ENCODE measurements around the gene TMEM164.
"Not testable (repeated sequence)": the region's sequence is repeated elsewhere in the genome, so short reads cannot be mapped to it uniquely, and the experiment has no call there.

TMEM164 gene

DNA sequence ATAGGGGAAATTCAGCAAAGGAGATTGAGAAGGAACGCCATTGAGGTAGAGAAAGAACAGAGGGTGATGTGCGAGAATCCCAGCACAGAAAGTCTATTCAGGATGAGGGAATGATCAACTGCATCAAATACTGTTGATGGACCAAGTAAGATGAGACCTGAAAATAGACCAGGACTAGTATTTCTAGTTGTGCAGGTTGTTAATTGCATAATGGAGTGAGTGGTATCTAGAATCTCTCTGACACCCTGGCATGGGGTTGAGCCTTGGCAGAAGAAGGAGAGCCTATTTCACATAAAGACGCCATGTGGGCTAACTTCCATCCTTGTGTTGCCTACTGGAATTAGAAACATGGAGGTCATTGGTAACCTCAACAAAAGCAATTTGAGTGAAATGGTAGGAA, 135.6 kb downstream of the TMEM164 start:
- no peak for DNase-seq

DNA sequence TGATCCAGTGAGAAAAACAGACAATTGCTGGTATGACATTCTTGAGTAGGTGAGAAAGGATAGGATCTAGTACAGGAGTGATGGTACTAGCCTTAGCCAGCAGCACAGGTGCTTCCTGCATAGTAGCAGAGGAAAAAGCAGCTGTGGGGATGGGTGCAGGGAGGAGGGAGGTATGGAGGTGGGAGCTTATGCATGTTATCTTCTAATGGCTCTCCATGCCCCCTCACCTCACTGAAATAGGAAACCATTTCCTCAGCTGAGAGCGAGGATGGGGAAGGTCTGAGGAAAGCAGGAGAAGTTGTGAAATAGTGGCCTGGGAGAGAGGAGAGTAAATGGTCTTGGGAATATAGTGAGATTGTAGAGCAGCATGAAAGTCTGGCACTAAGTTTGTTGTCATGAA, 136.3 kb downstream of the TMEM164 start:
- DNase-seq: no peak

DNA sequence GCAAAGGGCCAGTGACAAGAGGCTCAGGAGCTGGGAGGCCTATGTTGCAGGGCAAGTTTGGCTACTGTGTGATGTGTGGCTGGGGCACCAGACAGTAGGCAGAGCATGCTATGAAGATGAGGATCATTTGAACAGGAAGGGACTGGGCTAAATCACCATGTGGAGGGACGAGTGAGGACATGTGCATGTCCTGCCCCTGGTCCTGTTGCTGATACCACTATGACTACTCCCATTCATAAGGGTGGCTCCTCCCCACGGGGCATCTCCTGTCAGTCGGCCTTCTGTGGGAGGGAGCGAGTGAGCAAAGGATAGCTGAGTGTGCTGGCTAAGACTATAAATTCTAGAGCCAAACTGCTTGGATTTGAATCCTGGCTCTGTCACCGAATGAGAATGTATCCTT, 139.2 kb downstream of the TMEM164 start:
- DNase-seq: no peak

DNA sequence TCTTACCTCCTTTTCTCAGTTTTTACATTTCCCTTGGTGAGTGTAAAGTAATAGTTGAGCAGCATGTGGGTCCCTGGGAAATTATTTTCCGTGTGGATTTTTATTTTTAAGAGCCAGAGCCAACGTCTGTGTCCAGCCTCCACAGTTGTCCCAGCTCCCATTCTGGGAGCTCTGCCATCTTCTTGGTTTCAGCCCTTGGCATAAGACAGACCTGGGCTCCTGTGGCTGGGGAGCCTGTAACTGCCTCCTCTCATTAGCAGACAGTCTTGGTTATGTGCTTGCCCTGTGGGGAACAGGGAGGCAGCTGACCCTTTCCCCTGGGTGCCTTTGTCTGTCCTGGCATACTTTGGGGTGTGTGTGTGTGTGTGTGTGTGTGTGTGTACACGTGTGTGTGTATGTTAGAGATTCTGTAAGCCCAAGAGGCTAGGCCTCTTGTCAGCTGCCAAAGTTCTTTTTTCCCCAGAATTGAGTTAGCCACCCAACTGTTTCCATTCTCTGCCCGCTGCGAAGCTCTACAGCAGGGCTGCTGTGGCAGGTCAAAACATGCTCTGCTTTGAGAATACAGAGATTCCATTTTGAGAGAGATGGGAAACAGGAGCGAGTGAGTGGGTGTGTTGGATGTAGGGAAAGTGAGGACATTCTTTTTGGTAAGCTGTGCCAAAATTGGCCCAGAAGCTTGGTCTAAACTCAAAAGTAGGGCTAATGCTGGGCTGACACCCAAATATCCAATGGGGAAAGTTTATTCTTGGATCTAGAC, 140.7 kb downstream of the TMEM164 start:
- no peak for DNase-seq

DNA sequence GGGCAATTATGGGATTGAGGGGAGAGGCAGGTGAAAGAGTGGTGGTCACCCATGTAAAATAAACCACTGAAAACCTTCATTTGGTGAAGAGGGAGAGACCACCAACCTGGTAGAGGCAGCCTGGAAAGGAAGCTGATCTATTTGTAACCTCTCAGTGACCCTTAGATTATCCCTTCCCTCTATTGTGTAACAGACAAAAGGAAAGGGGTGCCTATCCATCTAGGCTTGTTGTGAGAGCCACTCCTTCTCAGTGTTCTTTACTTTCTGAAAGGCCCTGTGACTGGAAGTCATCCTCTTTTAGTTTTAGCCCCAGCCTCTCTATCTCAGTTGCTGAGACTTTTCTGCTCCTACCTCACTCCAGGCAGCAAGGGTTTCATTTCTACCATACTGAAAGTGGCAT, 142.4 kb downstream of the TMEM164 start:
- DNase-seq: no peak

DNA sequence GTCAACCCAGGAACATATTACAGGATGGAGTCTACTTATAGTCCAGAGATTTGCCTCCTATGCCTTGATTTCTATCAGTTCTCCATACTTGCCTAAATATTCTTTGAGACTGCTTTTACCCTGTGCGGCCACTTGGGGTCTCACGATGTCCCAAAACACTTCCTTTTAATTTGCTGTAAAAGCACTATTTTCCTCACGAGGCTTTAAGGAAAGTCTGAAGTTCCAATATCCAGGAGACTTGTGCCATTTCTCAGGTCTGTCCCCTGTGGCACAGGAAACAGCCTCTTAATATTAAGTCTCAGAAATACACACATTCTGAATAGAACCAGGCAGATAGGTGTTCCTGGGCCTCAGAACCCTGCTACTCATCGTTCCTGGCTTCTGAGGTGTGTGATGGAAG, 142.9 kb downstream of the TMEM164 start:
- DNase-seq: peak; percentile 36

DNA sequence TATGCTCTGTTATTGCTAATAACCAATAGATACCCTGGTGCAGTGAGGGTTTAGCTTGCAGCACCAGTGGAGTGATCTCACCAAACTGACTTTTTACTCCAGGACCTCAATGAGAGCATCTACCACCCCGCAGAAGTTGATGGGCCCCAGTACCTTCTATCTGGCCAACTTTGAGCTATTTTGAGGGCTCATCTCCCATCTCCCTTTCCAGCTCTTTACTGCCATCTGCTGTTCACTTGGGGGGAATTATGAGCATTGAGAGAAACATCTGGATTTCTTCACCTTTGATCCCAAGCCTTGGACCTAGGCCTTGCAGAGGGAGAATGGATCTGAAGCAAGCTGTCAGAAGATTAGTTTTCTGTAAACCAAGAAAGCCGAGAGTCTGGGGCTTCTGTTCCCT, 143.6 kb downstream of the TMEM164 start:
- peak; percentile 69 for DNase-seq

DNA sequence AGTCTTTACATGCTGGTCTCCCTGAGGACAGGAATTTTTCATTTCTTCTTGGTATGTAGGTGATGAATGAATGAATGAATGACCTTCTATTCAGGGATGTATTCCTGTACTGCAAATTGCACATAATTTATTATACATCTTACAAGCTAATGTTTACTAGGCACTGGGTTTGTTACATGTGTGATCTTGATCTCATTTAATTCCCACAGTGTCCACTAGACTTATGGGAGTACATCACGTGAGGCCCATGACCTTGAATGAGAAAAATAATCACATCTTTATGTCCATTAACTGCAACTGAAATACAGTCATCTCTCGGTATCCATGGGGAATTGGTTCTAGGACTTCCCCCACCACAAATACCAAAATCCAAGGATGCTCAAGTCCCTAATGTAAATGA, 150.3 kb downstream of the TMEM164 start:
- DNase-seq: no peak

DNA sequence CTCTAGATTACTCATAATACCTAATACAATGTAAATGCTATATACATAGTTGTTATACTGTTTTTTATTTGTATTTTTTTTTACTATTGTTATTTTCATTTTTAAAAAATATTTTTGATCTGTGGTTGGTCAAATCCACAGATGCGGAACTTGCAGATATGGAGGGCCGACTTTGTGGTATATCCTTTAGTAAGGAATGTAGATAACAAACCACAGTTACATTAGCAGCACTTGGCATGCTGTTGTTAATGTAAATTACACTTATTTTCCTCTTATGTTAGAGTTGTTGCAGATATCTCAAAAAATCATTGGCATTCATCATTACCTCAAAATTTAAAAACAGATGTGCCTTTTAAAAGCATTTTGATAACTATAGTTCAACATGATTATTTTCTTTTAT, 151.0 kb downstream of the TMEM164 start:
- no peak for DNase-seq

DNA sequence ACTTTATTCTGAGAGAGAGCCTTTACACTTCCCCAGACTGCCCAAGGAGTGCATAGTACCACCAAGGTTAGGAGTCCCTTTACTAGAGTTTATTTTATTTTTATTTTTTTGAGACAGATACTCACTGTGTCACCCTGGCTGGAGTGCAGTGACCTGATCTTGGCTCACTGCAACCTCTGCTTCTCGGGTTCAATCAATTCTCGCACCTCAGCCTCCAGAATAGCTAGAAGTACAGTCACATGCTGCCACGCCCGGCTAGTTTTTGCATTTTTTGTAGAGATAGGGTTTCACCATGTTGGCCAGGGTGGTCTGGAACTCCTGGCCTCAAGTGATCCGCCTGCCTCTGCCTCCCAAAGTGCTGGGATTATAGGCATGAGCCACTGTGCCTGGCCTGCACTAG, 151.4 kb downstream of the TMEM164 start:
- DNase-seq: not testable (repeated sequence)

DNA sequence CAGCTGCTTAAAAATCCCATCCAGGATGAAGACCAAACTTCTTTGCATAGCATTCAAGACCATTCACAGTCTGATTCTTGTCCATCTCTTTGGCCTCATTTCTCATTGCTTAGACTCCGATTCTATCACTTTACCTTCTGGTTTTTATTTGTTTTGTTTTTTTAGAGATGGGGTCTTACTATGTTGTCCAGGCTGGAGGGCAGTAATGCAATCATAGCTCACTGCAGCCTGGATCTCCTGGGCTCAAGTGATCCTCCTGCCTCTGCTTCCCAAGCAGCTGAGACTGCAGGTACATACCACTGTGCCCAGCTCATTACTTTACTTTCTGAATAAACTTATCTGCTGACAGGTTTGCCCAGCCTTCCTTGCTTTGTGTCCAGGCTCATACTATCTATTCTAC, 152.8 kb downstream of the TMEM164 start:
- DNase-seq: no peak

DNA sequence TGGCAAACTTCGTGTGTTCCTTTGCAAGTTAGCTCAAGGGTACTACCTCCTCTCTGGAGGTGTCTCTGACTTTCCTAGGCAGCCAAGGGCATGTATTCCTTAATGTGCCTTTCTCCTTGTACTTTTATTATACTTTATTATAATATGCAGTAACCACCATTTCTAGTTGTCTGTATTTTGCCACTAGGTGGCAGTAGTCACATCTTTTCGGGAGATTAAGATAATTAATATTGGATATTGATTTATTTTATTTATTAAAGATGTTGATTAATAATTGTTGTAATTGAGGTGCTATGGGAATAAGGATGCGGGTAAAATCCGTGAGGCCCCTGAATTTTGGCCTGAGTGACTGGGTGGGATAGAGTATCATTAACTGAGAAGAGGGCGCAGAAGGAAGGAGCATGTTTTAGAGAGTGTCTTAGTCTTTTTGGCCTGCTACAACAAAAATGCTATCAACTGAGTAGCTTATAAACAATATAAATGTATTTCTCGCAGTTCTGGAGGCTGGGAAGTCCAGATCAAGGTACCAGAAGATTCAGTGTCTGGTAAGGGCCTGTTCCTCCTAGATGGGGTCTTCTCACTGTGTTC, 153.3 kb downstream of the TMEM164 start:
- DNase-seq: peak; percentile 39

DNA sequence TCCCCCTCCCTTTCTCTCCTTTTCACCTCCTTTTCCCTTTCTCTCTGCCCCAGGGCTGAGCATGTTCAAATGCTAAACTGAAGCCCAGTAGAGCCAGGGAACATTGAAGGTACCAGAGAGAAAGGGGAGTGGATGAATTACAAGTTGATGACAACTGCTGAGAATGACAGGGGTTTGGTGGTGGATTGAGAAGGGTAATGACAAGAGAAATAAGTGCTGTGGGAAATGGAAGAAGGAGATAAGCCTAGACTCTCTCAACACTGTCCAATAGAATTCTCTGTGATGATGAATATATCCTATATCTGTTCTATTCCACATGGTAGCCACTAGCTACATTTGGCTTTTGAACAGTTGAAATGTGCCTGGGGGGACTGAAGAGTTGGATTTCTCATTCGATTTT, 154.5 kb downstream of the TMEM164 start:
- DNase-seq: no peak

DNA sequence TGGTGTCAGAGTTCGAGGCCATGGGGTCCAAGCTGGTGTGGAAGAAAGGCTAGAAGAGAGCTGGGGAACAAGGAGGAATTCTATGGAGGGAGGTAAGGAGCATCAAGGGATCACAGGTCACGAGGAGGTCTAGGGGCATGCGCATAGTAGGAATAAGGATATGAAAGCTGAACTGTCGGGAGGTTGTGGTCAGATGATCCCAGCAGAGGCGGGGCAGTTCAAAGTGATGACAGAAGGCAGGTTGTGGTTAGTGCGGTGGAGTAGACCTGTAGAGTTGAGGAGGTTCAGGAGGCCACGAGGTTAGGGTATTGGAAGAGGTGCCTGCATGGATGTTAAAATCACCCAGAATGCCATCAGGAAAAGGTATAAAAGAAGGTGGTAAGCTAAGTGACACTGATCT, 156.3 kb downstream of the TMEM164 start:
- peak; percentile 7 for DNase-seq

DNA sequence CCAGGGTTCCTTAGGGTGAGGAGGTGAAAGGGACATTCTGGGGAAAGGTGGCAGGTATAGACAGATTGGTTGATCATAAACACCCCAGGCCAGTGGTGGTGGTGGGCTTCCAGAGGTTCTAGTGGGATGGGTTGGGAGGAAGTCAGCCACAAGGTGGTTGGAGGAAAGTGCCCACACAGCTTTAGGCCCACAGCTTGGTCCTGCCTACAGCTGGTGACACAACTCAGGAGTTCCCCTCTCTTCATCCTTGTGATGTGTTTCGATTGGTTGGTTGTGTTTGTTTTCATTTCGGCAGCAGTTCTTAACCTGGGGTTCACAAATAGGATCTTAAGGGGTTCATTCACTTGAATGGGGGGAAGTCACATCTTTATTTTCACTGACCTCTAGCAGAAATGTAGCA, 157.0 kb downstream of the TMEM164 start:
- no peak for DNase-seq

DNA sequence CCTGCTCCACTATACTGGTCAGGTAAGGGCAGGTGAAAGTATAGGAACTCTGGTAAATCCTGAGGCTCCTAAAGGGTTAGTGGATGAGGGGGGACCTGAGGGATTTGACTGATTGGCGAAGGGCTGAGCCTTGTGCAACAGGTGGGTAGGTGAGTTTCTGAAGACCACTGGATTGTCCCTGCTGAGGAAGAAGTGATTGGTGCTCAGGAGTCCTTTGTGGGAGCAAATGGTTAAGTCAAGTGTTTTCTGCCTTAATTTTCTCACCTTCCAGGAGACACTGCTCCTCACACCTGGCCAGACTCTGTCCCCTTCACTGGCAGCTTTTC, 158.4 kb downstream of the TMEM164 start:
- DNase-seq: no peak

DNA sequence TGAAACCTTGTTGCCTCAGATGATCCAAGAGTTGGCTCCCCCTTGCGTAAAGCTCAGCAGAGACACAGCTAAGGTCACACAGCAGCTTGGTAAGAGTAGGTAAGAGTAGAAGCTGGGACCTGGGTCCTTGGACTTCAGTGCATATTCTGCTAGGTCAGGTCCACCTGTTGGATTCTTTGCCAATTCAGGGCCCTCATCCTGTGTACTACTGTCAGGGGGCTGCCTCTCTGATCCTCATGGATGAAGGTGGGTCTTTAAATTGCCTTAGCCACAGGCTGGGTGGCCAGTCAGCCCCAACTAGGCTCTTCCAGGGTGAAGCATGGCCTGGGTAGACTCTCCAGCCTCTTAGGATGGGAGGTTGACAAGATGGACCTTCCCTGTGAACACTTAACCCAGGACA, 159.2 kb downstream of the TMEM164 start:
- no peak for DNase-seq

DNA sequence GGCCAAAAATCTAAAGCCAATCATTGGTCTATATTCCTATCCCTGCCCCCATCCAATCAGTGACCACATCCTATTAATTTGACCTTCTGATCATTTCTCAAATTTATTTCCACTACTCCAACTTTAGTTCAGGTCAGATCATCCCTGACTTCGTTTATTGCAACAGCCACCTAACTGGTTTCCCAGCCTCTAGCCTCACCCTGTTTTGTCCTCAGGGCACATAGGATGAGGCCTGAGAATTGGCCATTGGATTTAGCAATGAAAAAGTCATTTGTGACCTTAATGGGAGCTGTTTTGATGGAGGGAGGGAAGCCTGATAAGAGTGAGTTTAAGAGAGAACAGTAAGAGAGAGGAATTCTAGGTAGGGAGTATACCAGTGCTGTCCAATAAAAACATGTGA, 160.0 kb downstream of the TMEM164 start:
- no peak for DNase-seq

DNA sequence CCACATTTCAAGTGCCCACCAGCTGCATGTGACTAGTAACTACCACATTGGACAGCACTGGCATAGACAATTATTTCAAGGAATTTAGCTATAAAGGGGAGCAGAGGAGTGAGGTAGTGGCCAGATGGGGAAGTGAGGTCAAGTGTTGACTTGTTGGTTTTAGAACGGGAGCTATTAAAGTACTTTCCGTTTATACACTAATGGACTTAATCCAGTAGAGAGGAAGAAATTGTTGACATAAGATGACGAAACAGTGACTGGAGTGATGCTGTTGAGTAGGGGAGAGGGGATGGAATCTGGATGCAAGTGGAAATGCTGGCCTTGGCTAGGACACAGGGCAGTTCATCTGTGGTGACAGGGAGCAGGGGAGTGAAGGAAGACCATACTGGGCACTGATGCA, 160.6 kb downstream of the TMEM164 start:
- no peak for DNase-seq

DNA sequence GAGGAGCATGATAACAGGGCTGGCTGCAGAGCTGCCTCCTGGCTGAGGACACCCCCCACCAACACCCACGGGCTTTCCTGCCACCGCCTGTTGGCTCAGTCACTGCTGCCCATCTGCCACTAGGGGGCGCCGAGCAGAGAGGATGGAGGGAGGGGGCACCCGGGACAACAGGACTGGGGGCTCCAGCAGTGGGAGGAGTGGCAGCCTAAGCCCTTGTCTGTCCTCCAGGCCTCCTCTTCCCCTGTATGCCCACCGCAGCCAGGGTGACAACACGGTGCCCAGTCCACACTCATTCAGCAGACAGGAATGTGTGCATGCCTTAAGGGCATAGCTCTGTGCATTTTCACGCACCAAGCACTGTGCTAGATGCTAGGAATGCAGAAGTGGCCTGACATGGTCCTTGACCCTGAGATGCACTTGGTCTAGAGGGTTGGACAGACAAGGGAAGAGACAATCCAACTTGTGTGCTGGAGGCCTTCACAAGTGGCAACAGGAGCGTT, 165.1 kb downstream of the TMEM164 start:
- peak; percentile 60 for DNase-seq

DNA sequence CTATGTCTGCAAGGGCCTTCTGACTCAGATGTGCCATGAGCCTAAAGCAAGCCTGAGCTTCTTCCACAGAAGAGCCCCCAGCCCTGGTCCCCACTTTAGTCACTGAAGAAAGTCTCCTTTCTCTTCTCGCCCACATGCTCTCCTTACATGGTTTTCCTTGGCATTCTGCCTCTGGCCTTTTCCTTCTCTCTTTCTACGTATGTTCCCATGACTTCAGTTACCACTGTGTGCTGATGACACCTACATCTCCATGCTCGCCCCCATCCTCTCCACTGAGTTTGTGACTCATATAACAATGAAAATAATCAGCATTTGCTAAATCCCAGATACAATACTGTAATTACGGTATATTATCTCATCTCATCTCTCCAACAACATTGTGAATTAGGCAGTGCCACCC, 165.7 kb downstream of the TMEM164 start:
- DNase-seq: no peak

DNA sequence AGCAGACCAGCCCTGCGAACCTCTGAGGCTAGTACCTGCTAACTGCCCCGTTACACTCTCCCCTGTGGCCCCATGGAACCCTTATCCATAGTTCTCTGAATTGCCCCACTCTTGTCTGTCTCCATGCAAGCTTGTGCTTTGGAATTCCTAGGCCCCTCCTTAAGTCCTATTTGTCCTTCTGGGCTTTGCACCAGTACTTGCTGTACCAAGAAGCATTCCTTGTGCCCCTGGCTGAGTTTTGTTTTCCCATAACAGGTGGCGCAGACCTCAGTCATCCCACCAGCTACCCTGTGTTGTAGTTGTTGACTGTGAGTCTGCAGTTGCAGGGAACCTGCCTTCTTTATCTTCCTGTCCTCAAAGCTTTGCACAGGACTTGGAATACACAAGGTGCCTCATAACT, 167.1 kb downstream of the TMEM164 start:
- DNase-seq: no peak

DNA sequence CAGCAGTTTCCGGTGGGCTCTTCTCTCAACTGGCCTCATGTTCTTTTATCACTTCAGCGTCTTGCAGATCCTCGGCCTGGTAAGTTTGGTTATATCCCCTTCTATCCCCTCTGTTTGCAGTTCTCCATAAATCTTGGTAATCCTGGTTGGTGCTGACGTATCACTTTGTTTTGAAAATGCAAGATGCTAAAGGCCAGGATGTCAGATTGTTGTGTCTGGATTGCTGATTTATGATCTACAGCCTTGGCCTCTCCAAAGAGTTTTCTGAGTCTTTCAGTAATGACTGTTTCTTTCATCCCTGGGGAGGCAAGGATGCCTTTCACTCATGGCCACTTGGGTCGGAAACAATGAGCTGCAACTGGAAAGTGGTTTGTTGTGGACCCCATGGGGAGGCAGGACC, 168.5 kb downstream of the TMEM164 start:
- DNase-seq: no peak

DNA sequence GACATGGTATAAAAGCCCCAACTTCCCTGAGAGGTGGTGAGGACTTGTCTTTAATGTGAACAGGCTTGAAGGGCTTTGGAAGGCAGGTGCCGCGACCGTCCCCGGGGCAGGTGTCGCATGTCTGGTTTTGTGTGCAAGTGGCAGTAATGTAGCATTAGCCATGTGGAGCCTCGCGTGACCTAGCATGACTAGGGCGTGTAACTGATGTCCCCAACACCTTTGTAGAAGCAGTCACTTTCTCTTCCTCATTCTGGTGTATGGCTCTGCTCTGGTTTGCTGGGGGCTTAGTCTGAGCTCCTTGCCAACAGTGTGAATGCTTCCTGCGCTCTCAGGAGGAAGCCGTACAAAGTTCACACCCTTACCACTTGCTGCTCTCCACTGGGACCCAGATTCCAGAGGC, 169.3 kb downstream of the TMEM164 start:
- DNase-seq: no peak

Measured in activated CD4-positive, alpha-beta T cell treated with anti-CD3 and anti-CD28 coated beads, Interleukin-2, Interleukin-6, amounts not matched to agents 100 ng/mL and 50 ng/mL, durations not matched to agents 16 hours and 8 hours (primary cell).